H1 (cell line): Measurements from ENCODE around the gene ATP8B2. TPM values are rescaled to one million over a fixed set of nuclear protein-coding genes. Genes with fewer than 3 reads are reported as not detected.
"Not testable (repeated sequence)": the region's sequence is repeated elsewhere in the genome, so short reads cannot be mapped to it uniquely, and the experiment has no call there.

Experiments
- CTCF ChIA-PET: fragments of 300-600 bp; sonication (Branson Sonifier 250); formaldehyde crosslinking; loops from one replicate; lab custom pipeline; 2021; ENCODE audit not compliant: partially characterized antibody; lab: Charles Lee
- POLR2A ChIA-PET: fragments of 300-600 bp; sonication (Branson Sonifier 250); formaldehyde crosslinking; loops from one replicate; lab custom pipeline; 2021; ENCODE audit warnings: inconsistent platforms; ENCODE audit not compliant: partially characterized antibody; lab: Charles Lee
- DNase-seq, 2 experiments: peaks; one replicate each; pipeline versions ENCODE4 v3.0.0 to v3.0.0-alpha.2; 2010 to 2022; ENCODE audit warnings: low spot score in 2 of 2, low read depth in 1 of 2, mixed read lengths in 1 of 2
- FAIRE-seq: peaks from 2 replicates; lab custom pipeline; 2011; peaks lifted over from hg19 to GRCh38; lab: Jason Lieb, UNC
- H2AFZ ChIP-seq: 2 replicates; pipeline ENCODE4 v1.8.1; 2012; ENCODE audit warnings: low read length, inconsistent platforms
- H2AK5ac ChIP-seq: 2 replicates; pipeline ENCODE4 v1.6.1; 2013; ENCODE audit warnings: low read depth, low read length
- H2BK120ac ChIP-seq: replicated peaks from 2 replicates; pipeline ENCODE3; 2013; ENCODE audit warnings: low read depth, low read length, inconsistent platforms
- H2BK12ac ChIP-seq: 2 replicates; pipeline ENCODE4 v1.6.1; 2013; ENCODE audit warnings: low read depth, low read length
- H2BK15ac ChIP-seq: 2 replicates; pipeline ENCODE4 v1.6.1; 2013; ENCODE audit warnings: low read length
- H2BK20ac ChIP-seq: 2 replicates; pipeline ENCODE4 v1.6.1; 2013; ENCODE audit warnings: low read length
- H2BK5ac ChIP-seq: 2 replicates; pipeline ENCODE4 v1.6.1; 2013; ENCODE audit warnings: low read depth, low read length
- H3K14ac ChIP-seq: 2 replicates; pipeline ENCODE4 v1.6.1; 2013; ENCODE audit warnings: inconsistent platforms; ENCODE audit not compliant: insufficient read length
- H3K18ac ChIP-seq: 2 replicates; pipeline ENCODE4 v1.6.1; 2013; ENCODE audit warnings: low read length; ENCODE audit errors: extremely low read depth
- H3K23ac ChIP-seq: 2 replicates; pipeline ENCODE4 v1.6.1; 2013; ENCODE audit warnings: inconsistent platforms; ENCODE audit not compliant: insufficient read length
- H3K23me2 ChIP-seq: 2 replicates; pipeline ENCODE4 v1.6.1; 2013; ENCODE audit warnings: low read depth, low read length
- H3K27ac ChIP-seq: 2 replicates; pipeline ENCODE4 v1.6.1; 2011; ENCODE audit warnings: low read depth, low read length, inconsistent platforms
- H3K27me3 ChIP-seq, 4 experiments: replicated peaks in 1 of 4; 1 replicate in 1 of 4; 2 replicates in 3 of 4; pipeline versions ENCODE4 v1.6.1 to v1.8.1; 2011 to 2013; ENCODE audit warnings: low read length in 3 of 4, mild to moderate bottlenecking in 3 of 4, inconsistent platforms in 2 of 4, mixed read lengths in 2 of 4, moderate library complexity in 1 of 4; ENCODE audit not compliant: control insufficient read depth in 3 of 4, insufficient read depth in 3 of 4; ENCODE audit errors: extremely low read depth in 1 of 4
- H3K36me3 ChIP-seq, 4 experiments: 2 replicates each; pipeline versions ENCODE4 v1.6.1 to v1.8.1; 2011 to 2013; ENCODE audit warnings: mild to moderate bottlenecking in 4 of 4, low read length in 3 of 4, moderate library complexity in 2 of 4, control low read depth in 1 of 4, inconsistent platforms in 1 of 4; ENCODE audit not compliant: insufficient read depth in 4 of 4, control insufficient read depth in 2 of 4
- H3K4ac ChIP-seq: replicated peaks from 2 replicates; pipeline ENCODE3; 2013; ENCODE audit warnings: low read length, low read depth, mixed read lengths, inconsistent platforms; ENCODE audit not compliant: insufficient read length
- H3K4me1 ChIP-seq, 4 experiments: replicated peaks in 1 of 4; 1 replicate in 1 of 4; 2 replicates in 3 of 4; pipeline versions ENCODE4 v1.6.1 to v1.8.1; 2011 to 2013; ENCODE audit warnings: low read length in 3 of 4, inconsistent platforms in 2 of 4, mixed read lengths in 1 of 4; ENCODE audit not compliant: insufficient read depth in 4 of 4, control insufficient read depth in 3 of 4
- H3K4me2 ChIP-seq, 2 experiments: 2 replicates each; pipeline versions ENCODE4 v1.6.1 to v1.8.1; 2011 to 2013; ENCODE audit warnings: low read depth in 2 of 2, low read length in 2 of 2, control low read depth in 1 of 2, inconsistent platforms in 1 of 2, mild to moderate bottlenecking in 1 of 2; ENCODE audit not compliant: insufficient read depth in 1 of 2
- H3K4me3 ChIP-seq, 4 experiments: fragments of 200-600, 300-600 bp in 1 of 4; sonication (generic), shearing (Covaris generic), sonication (Bioruptor Twin) in 1 of 4; 2 replicates each; pipeline versions ENCODE4 v1.5.1 to v1.8.1; 2011 to 2016; ENCODE audit warnings: low read length in 4 of 4, low read depth in 3 of 4, control low read depth in 2 of 4, inconsistent platforms in 2 of 4, mild to moderate bottlenecking in 2 of 4, mixed read lengths in 1 of 4, moderate library complexity in 1 of 4; ENCODE audit not compliant: insufficient read depth in 2 of 4; ENCODE audit errors: extremely low read depth in 1 of 4
- H3K56ac ChIP-seq: replicated peaks from 2 replicates; pipeline ENCODE3; 2013; ENCODE audit warnings: low read depth, mild to moderate bottlenecking, mixed read lengths, low read length, inconsistent platforms; ENCODE audit not compliant: insufficient read length
- H3K79me1 ChIP-seq: 2 replicates; pipeline ENCODE4 v1.6.1; 2013; ENCODE audit warnings: low read depth, low read length, control low read depth
- H3K79me2 ChIP-seq, 2 experiments: 2 replicates each; pipeline versions ENCODE4 v1.6.1 to v1.8.1; 2012 to 2013; ENCODE audit warnings: low read length in 2 of 2, mild to moderate bottlenecking in 2 of 2, inconsistent platforms in 1 of 2; ENCODE audit not compliant: insufficient read depth in 2 of 2, control insufficient read depth in 1 of 2
- H3K9ac ChIP-seq, 4 experiments: replicated peaks in 1 of 4; 1 replicate in 1 of 4; 2 replicates in 3 of 4; pipeline versions ENCODE4 v1.6.1 to v1.8.1; 2011 to 2013; ENCODE audit warnings: low read depth in 3 of 4, low read length in 3 of 4, control low read depth in 2 of 4, mild to moderate bottlenecking in 2 of 4, moderate library complexity in 2 of 4, inconsistent platforms in 1 of 4; ENCODE audit errors: extremely low read depth in 1 of 4
- H3K9me3 ChIP-seq, 2 experiments: 2 replicates each; pipeline versions ENCODE4 v1.6.1 to v1.8.1; 2012 to 2013; ENCODE audit warnings: mild to moderate bottlenecking in 2 of 2, moderate library complexity in 2 of 2, control low read depth in 1 of 2, inconsistent platforms in 1 of 2, low read depth in 1 of 2, low read length in 1 of 2, mixed read lengths in 1 of 2; ENCODE audit not compliant: insufficient read depth in 2 of 2
- H4K20me1 ChIP-seq, 2 experiments: replicated peaks in 1 of 2; 2 replicates each; pipeline versions ENCODE3 to v1.8.1; 2011 to 2013; ENCODE audit warnings: inconsistent platforms in 2 of 2, low read length in 2 of 2, mild to moderate bottlenecking in 1 of 2; ENCODE audit not compliant: insufficient read depth in 2 of 2, control insufficient read depth in 1 of 2
- H4K5ac ChIP-seq: 2 replicates; pipeline ENCODE4 v1.6.1; 2013; ENCODE audit warnings: low read length, low read depth, mixed read lengths, inconsistent platforms; ENCODE audit not compliant: insufficient read length
- H4K8ac ChIP-seq: 2 replicates; pipeline ENCODE4 v1.8.0; 2013; ENCODE audit warnings: mild to moderate bottlenecking, moderate library complexity, low read length, inconsistent platforms; ENCODE audit not compliant: insufficient read depth; ENCODE audit errors: extremely low read depth
- H4K91ac ChIP-seq: replicated peaks from 2 replicates; pipeline ENCODE3; 2013; ENCODE audit warnings: low read length, mixed read lengths, inconsistent platforms; ENCODE audit not compliant: insufficient read length
- WGBS, 2 experiments: shearing (Covaris generic) in 1 of 2; methylation state at CpG; one replicate each; pipeline versions ENCODE4 v1.1.6 to v1.1.7; 2013 to 2015; ENCODE audit warnings: low lambda C conversion rate in 2 of 2, mixed read lengths in 2 of 2, inconsistent platforms in 1 of 2, low coverage in 1 of 2, missing lambda C conversion rate in 1 of 2; ENCODE audit not compliant: insufficient replicate concordance in 2 of 2, insufficient coverage in 1 of 2, insufficient read length in 1 of 2; ENCODE audit errors: extremely low coverage in 1 of 2, missing lambda C conversion rate in 1 of 2; 5-methylcytosine and 5-hydroxymethylcytosine counted together
- polyA plus RNA-seq, 7 experiments: library from polyadenylated mRNA; depleted of rRNA in 3 of 7; stranded (reverse) in 5 of 7; unstranded in 2 of 7; fragments of >200 nt in 5 of 7; fragments of 200-250 nt in 2 of 7; gene quantifications; 1 replicate in 5 of 7; 2 replicates in 1 of 7; 4 replicates in 1 of 7; pipeline versions ENCODE4 v1.2.1 to v1.2.3, GENCODE V29; 2011 to 2013; ENCODE audit warnings: missing spikeins in 2 of 7, mixed read lengths in 2 of 7
- total RNA-seq: library from RNA; stranded (reverse); fragmentation: NEBNext Ultra II Directional; extraction: Animal tissue kit (Norgen Biotek cat#: 25700); gene quantifications from 2 replicates; pipeline ENCODE4 v1.2.1, GENCODE V29; 2021

ATP8B2 gene
- total and polyA plus RNA-seq, 2 of the 8 experiments (the other 6 are each of a cell fraction or from before 2014, with no cell fraction given) = 61.4 to 70.1 TPM

DNA sequence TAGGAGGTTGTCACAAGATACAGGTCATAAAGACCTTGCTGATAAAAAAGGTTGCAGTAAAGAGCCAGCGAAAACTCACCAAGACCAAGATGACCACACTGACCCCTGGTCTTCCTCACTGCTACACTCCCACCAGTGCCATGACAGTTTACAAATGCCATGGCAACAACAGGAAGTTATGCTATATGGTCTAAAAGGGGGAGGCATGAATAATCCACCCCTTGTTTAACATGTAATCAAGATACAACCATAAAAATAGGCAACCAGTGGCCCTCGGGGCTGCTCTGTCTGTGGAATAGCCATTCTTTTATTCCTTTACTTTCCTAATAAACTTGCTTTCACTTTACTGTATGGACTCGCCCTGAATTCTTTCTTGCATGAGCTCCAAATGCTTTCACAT, 11.1 kb upstream of the ATP8B2 start:
- POLR2A ChIA-PET = interaction anchor here (1.3 kb wide), 1 partner anchor 10 kb away, joined by 3 read pairs; no protein-coding TSS in a partner anchor
- WGBS, 2 experiments = 87% methylated on average over 3 of the region's 3 CpGs; no CpG with 5 or more reads in 1 of the 2 experiments

More for the DNA sequence above, 11.1 kb upstream of the ATP8B2 start:
- not testable (repeated sequence) for H3K79me1 ChIP-seq, H3K4me3 ChIP-seq, H3K27ac ChIP-seq, H3K79me2 ChIP-seq, H3K4me2 ChIP-seq, H4K91ac ChIP-seq, H2BK5ac ChIP-seq, H3K4me1 ChIP-seq, H3K9me3 ChIP-seq, DNase-seq, H2BK120ac ChIP-seq, H3K23me2 ChIP-seq, H3K36me3 ChIP-seq, H3K4ac ChIP-seq, H4K5ac ChIP-seq, H2AFZ ChIP-seq, H3K56ac ChIP-seq, H3K14ac ChIP-seq, H4K20me1 ChIP-seq, H3K23ac ChIP-seq, FAIRE-seq, H2AK5ac ChIP-seq, H3K18ac ChIP-seq, H4K8ac ChIP-seq, H3K27me3 ChIP-seq, H2BK15ac ChIP-seq, H2BK20ac ChIP-seq, H2BK12ac ChIP-seq, H3K9ac ChIP-seq
- CTCF ChIA-PET = interaction anchor here (0.6 to 7.8 kb wide), 5 partner anchors 10 to 191 kb away, joined by 4 to 45 read pairs (median 4); partner anchors contain the start of gene ATP8B2
